Effector memory CD8-positive, alpha-beta T cell (primary cell): ENCODE data around the gene CCDC92.

Experiments used
- ATAC-seq: fragments of 150-1000 bp; cut with Tn5 transposase; replicated peaks from 2 replicates; pipeline ENCODE4 v1.10.0; 2021; ENCODE audit warnings: mild to moderate bottlenecking, moderate library complexity
- DNase-seq, 3 experiments: peaks; one replicate each; pipeline ENCODE4 v3.0.0; 2021
- H3K27ac Mint-ChIP-seq, 2 donors: one replicate each; pipeline ENCODE4 v1.8.0; 2022; ENCODE audit warnings: mild to moderate bottlenecking in 2 of 2, mixed read lengths in 2 of 2, moderate library complexity in 2 of 2
- H3K27me3 Mint-ChIP-seq, 2 donors: one replicate each; pipeline ENCODE4 v1.8.0; 2022; ENCODE audit warnings: mixed read lengths in 2 of 2
- H3K36me3 Mint-ChIP-seq: one replicate; pipeline ENCODE4 v1.8.0; 2022; ENCODE audit warnings: mild to moderate bottlenecking, moderate library complexity, mixed read lengths; ENCODE audit not compliant: insufficient read depth
- H3K4me1 Mint-ChIP-seq, 2 donors: one replicate each; pipeline ENCODE4 v1.8.0; 2022; ENCODE audit warnings: low read depth in 2 of 2, mixed read lengths in 2 of 2
- H3K4me3 Mint-ChIP-seq, 2 donors: one replicate each; pipeline ENCODE4 v1.8.0; 2022; ENCODE audit warnings: mild to moderate bottlenecking in 2 of 2, mixed read lengths in 2 of 2, moderate library complexity in 2 of 2
- H3K9me3 Mint-ChIP-seq, 2 donors: one replicate each; pipeline ENCODE4 v1.8.0; 2022; ENCODE audit warnings: mixed read lengths in 2 of 2

Gene CCDC92

DNA sequence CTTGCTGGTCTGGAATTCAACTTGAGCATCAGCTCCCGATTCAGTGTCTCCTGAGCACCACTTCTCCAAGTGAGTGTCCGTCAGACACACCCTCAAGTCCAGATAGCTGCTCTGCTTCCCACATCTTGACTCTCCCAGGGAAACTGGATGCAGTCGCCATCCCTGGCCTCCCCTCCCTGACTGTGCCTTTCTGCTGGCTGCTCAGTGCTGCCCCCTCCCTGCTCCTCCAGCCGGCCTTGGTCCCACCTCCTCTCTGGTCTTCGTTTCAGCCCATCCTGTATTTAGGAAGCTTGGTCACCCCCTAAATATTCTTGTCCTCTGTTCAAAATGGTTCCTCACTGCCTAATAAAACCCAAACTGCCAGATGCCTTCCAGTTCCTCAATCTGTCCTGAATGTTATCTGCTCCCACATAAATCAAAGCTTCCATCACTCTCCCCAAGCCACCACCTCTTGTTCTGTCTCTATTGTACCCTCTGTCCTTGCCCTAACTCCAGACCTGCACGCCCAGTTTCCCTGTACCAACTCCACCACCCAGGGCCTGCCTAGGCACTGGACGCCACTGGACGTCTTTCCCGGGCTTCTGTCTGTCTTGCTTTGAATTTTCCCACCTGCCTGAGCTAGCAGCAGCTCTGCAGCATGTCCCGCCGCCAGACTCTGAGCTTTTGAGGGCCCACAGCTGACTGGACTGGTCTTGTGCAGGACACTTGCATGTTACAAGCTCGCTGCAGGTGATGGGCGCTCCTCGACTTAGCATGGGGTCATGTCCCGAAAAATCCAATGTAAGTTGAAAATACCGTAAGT, 33.8 kb downstream of the CCDC92 start:
- DNase-seq = peak in 1 of 3 experiments; percentile 6
- no peak for ATAC-seq

GRCh38 chr12:123937707-123938591, 34.7 kb downstream of the CCDC92 start:
- Mint-ChIP-seq H3K27me3 (no peaks in the 10 kb centered on the region), H3K4me1 (peaks cover 41 to 45% of the 10 kb centered on the region in 2 donors), H3K27ac (peak overlapping the region; percentile 91 to 94), H3K4me3 (peak overlapping the region; percentile 82 to 85), H3K9me3 (no peaks in the 10 kb centered on the region), H3K36me3 (peaks cover 13% of the 10 kb centered on the region)
- ATAC-seq (peak; percentile 96), DNase-seq (peak; percentile 48 to 61 (median 50))

More for the DNA sequence above, 33.8 kb downstream of the CCDC92 start:
- Mint-ChIP-seq H3K27ac (peak overlapping the region; percentile 91 to 94), H3K9me3 (no peaks in the 10 kb centered on the region), H3K4me3 (peak overlapping the region; percentile 82 to 85), H3K36me3 (peaks cover 13% of the 10 kb centered on the region), H3K4me1 (peaks cover 34 to 41% of the 10 kb centered on the region in 2 donors), H3K27me3 (no peaks in the 10 kb centered on the region)

DNA sequence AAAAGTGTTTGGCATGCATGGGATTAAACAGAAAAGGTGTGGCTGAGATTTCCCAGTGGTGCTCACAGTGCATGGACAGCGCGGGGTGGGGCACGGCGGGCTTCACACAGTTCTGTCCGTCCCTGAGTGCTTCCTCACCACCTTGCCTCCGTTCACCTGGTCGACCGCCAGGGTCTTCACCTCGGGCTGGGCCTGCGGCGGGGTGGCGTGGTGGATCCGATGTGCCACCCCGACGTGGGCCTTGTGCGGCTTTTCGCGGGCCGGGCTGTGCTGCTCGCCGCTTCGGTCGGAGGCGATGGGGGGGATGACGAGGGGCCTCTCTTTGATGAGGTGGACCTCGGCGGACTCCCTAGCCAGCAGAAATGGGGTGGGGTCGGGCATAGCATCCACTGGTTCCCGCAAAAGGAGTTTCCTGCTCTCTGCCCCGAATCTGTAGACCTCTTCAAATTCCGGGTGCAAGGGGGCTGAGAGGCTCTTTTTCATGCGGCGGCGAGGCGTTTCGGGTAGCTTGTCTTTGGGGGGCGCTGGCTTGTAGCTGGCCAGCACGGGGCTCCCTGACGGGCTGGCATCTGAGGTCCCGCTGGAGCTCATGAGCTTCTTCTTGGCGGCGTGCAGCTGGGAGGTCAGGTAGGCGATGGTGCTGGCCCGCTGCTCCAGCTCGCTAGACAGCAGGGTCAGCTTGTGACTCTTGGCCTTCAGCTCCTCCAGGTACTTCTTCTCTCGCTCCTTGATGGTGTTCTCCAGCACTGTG, 35.5 kb downstream of the CCDC92 start:
- Mint-ChIP-seq H3K9me3 (no peaks in the 10 kb centered on the region), H3K4me3 (peak overlapping the region; percentile 82 to 85), H3K27me3 (peaks cover 0 to 6% of the 10 kb centered on the region in 2 donors), H3K27ac (peak overlapping the region; percentile 91 to 94), H3K36me3 (peaks cover 9% of the 10 kb centered on the region), H3K4me1 (peaks cover 41 to 43% of the 10 kb centered on the region in 2 donors)
- no peak for DNase-seq
- no peak for ATAC-seq

- Mint-ChIP-seq H3K27ac (peak overlapping the region; percentile 84 to 94), H3K4me3 (peak overlapping the region; percentile 68 to 75), H3K36me3 (peaks cover 9% of the 10 kb centered on the region), H3K27me3 (peaks cover 0 to 13% of the 10 kb centered on the region in 2 donors), H3K9me3 (no peaks in the 10 kb centered on the region), H3K4me1 (peaks cover 47 to 50% of the 10 kb centered on the region in 2 donors)
- DNase-seq (no peak), ATAC-seq (no peak)
Measured at GRCh38 chr12:123936471-123936870, 36.2 kb downstream of the CCDC92 start.

DNA sequence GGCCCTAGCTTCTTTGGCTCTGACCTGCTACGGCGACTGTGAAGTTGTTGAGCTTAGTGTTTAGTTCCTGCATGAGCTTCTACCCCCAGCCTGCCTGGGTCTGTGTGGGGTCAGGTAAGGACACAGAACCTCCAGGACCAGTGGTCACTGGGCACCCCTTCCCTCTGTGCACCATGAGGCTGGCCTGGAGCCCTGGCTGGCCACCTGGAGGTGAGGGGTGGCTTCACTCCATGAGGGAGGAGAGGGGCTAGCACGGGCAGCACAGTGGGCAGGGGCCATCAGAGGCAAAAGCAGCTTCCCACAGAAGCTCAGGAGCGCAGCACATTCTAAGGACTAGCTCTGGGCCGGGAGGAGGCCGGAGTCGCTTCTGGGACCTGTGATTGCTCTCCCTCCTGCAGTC, 36.7 kb downstream of the CCDC92 start:
- Mint-ChIP-seq H3K36me3 (peaks cover 9% of the 10 kb centered on the region), H3K27ac (peak overlapping the region; percentile 84 to 94), H3K9me3 (no peaks in the 10 kb centered on the region), H3K27me3 (peaks cover 0 to 17% of the 10 kb centered on the region in 2 donors), H3K4me3 (peak overlapping the region in 1 of 2 donors; percentile 68), H3K4me1 (peaks cover 49 to 51% of the 10 kb centered on the region in 2 donors)
- DNase-seq (no peak), ATAC-seq (no peak)

- Mint-ChIP-seq H3K4me1 (peaks cover 45 to 47% of the 10 kb centered on the region in 2 donors), H3K27ac (peak overlapping the region in 1 of 2 donors; percentile 31), H3K9me3 (no peaks in the 10 kb centered on the region), H3K4me3 (no peak overlapping the region), H3K36me3 (peaks cover 5% of the 10 kb centered on the region), H3K27me3 (peaks cover 0 to 18% of the 10 kb centered on the region in 2 donors)
- ATAC-seq (peak; percentile 15), DNase-seq (no peak)
Measured at GRCh38 chr12:123934829-123935228, 37.8 kb downstream of the CCDC92 start.

- H3K36me3 Mint-ChIP-seq = peaks cover 5% of the 10 kb centered on the region
- peak overlapping the region in 1 of 2 donors; percentile 31 for H3K27ac Mint-ChIP-seq
- H3K27me3 Mint-ChIP-seq = peaks cover 1 to 25% of the 10 kb centered on the region in 2 donors
- no peaks in the 10 kb centered on the region for H3K9me3 Mint-ChIP-seq
- ATAC-seq (no peak), DNase-seq (no peak)
- H3K4me1 Mint-ChIP-seq = peaks cover 43 to 45% of the 10 kb centered on the region in 2 donors
- H3K4me3 Mint-ChIP-seq = no peak overlapping the region
Measured at GRCh38 chr12:123934016-123934620, 38.5 kb downstream of the CCDC92 start.

- DNase-seq = no peak
- Mint-ChIP-seq H3K36me3 (peaks cover 5% of the 10 kb centered on the region), H3K27me3 (peaks cover 6 to 34% of the 10 kb centered on the region in 2 donors), H3K4me1 (peaks cover 34 to 39% of the 10 kb centered on the region in 2 donors), H3K27ac (no peak overlapping the region), H3K4me3 (no peak overlapping the region), H3K9me3 (no peaks in the 10 kb centered on the region)
- ATAC-seq = no peak
Measured at GRCh38 chr12:123933214-123933613, 39.4 kb downstream of the CCDC92 start.

- Mint-ChIP-seq H3K36me3 (peaks cover 5% of the 10 kb centered on the region), H3K27me3 (peaks cover 6 to 46% of the 10 kb centered on the region in 2 donors), H3K9me3 (no peaks in the 10 kb centered on the region), H3K27ac (no peak overlapping the region), H3K4me3 (peak overlapping the region in 1 of 2 donors; percentile 14), H3K4me1 (peaks cover 24 to 29% of the 10 kb centered on the region in 2 donors)
- ATAC-seq (peak; percentile 71), DNase-seq (peak in 1 of 3 experiments; percentile 20)
Measured at GRCh38 chr12:123931686-123932321, 40.8 kb downstream of the CCDC92 start.

GRCh38 chr12:123929946-123930583, 42.6 kb downstream of the CCDC92 start:
- Mint-ChIP-seq H3K9me3 (no peaks in the 10 kb centered on the region), H3K27me3 (peaks cover 8 to 49% of the 10 kb centered on the region in 2 donors), H3K4me1 (peaks cover 18 to 19% of the 10 kb centered on the region in 2 donors), H3K27ac (no peak overlapping the region), H3K4me3 (no peak overlapping the region), H3K36me3 (no peaks in the 10 kb centered on the region)
- ATAC-seq (no peak), DNase-seq (no peak)

DNA sequence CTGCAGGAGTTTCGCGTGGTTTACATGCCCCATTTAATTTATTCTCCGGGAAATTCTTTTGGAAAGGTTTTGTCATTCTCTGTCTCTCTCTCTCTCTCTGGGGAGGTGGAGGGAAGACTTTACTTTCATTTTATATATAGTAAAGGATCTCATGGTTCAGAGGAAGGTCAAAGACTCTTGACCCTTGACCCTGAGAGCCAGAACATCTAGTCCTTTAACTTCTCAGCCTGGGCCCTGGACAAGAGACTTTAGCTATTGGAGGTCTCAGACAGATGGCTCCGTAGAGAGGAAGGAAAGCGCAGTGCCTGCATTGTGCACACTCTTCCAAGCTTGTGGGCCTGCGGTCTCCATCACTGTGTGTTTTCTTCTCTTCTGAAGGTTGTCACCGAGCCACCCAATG, 43.7 kb downstream of the CCDC92 start:
- ATAC-seq (no peak), DNase-seq (no peak)
- H3K27ac Mint-ChIP-seq = no peak overlapping the region
- H3K4me1 Mint-ChIP-seq = peaks cover 15 to 18% of the 10 kb centered on the region in 2 donors
- peaks cover 19 to 61% of the 10 kb centered on the region in 2 donors for H3K27me3 Mint-ChIP-seq
- no peaks in the 10 kb centered on the region for H3K9me3 Mint-ChIP-seq
- no peaks in the 10 kb centered on the region for H3K36me3 Mint-ChIP-seq
- no peak overlapping the region for H3K4me3 Mint-ChIP-seq
